Measurements from ENCODE around the gene NFE2L3.

DNA sequence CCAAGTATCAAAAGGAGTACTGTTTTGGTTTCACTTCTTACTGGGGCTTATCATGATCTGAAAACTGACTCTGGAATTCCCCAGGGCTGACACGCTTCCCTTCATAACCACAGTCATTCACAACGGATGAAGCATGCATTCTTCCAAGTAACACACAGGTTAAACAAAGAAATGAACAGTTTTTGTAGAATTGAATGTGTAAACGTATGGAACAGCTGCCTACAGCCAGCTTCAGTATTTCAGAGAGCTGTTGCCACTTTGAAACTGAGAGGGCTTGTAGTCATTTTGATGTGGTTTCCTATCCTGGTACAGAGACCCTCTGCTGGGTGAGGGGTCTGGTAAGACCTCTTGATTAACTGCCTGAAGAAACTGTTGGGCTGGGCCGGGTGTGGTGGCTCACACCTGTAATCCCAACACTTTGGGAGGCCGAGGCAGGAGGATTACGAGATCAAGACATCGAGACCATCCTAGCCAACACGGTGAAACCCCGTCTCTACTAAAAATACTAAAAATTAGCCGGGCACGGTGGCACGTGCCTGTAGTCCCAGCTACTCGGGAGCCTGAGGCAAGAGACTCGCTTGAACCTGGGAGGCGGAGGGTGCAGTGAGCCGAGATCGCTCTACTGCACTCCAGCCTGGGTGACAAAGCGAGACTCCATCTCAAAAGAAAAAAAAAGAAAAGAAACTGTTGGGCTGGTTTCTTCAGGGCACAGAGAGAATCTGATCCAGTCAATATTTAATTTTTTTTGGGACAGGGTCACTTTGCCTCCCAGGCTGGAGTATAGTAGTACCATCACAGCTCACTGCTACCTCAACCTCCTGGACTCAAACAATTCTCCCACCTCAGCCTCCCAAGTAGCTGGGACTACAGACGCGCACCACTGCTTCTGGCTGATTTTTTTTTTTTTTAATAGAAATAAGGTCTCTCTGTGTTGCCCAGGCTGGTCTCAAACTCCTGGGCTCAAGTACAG is 4.7 kb downstream of the NFE2L3 start:
- no peak for TF ChIP-seq CTCF (IDR thresholded peaks at IDR 0.05)
- TF ChIP-seq POLR2A (IDR thresholded peaks at IDR 0.05) = no peak

Measured in body of pancreas (tissue), 4 donors.